Activated CD4-positive, alpha-beta T cell treated with anti-CD3 and anti-CD28 coated beads, Interleukin-2, amount 10 ng/mL, durations not matched to agents 7 days and 5 days (primary cell): ENCODE results near the gene SEC23A. TPM values are rescaled to one million over a fixed set of nuclear protein-coding genes. Genes with fewer than 3 reads are reported as not detected.
"Not testable (repeated sequence)": the region's sequence is repeated elsewhere in the genome, so short reads cannot be mapped to it uniquely, and the experiment has no call there.

ENCODE experiments used
- CTCF ChIA-PET: fragments of 350-600 bp; sonication (Branson Sonifier 250); formaldehyde crosslinking; loops from one replicate; lab custom pipeline; 2021; ENCODE audit warnings: antibody characterized with exemption; lab: Charles Lee
- POLR2A ChIA-PET: fragments of 350-600 bp; sonication (Branson Sonifier 250); formaldehyde crosslinking; loops from one replicate; lab custom pipeline; 2021; ENCODE audit warnings: antibody characterized with exemption; lab: Charles Lee
- DNase-seq: peaks from one replicate; pipeline ENCODE4 v3.0.0-alpha.2; 2020
- H3K27ac Mint-ChIP-seq: one replicate; pipeline ENCODE4 v1.8.0; 2021; ENCODE audit warnings: mild to moderate bottlenecking, moderate library complexity, mixed read lengths
- H3K27me3 Mint-ChIP-seq: one replicate; pipeline ENCODE4 v1.8.0; 2021; ENCODE audit warnings: mixed read lengths
- H3K36me3 Mint-ChIP-seq: one replicate; pipeline ENCODE4 v1.8.0; 2021; ENCODE audit warnings: low read depth, mixed read lengths
- H3K4me1 Mint-ChIP-seq: one replicate; pipeline ENCODE4 v1.8.0; 2021; ENCODE audit warnings: mixed read lengths
- H3K4me3 Mint-ChIP-seq: one replicate; pipeline ENCODE4 v1.8.0; 2021; ENCODE audit warnings: mild to moderate bottlenecking, moderate library complexity, mixed read lengths
- H3K9me3 Mint-ChIP-seq: one replicate; pipeline ENCODE4 v1.8.0; 2021; ENCODE audit warnings: mixed read lengths
- total RNA-seq, 2 experiments: library from RNA; stranded (reverse); gene quantifications; one replicate each; pipeline ENCODE4 v1.2.3, GENCODE V29; 2021

Gene SEC23A
- total RNA-seq = 10 to 100 TPM; 49.4 to 61.7 TPM

GRCh38 chr14:39102969-39103957 is at the start of gene SEC23A:
Gene SEC23A, minus strand, starts transcription at chr14:39103235. Its CDS starts 7,117 bp downstream, at chr14:39096118.
- CTCF ChIA-PET = interaction anchor here (0.5 to 1.2 kb wide), 6 partner anchors 11 to 277 kb away, joined by 3 to 5 read pairs (median 3); partner anchors contain the start of gene GEMIN2
- peak within 1 kb of the TSS; percentile 97 for H3K27ac Mint-ChIP-seq

GRCh38 chr14:39145266-39145966 is 42.4 kb upstream of the SEC23A start:
- peaks cover 11% of the 10 kb centered on the region for H3K9me3 Mint-ChIP-seq
- ChIA-PET CTCF (interaction anchor here (1.0 to 1.2 kb wide), 2 partner anchors 8 to 18 kb away, joined by 3 read pairs; no protein-coding TSS in a partner anchor), POLR2A (no interaction called here)
- no peak for DNase-seq
- H3K36me3 Mint-ChIP-seq = peaks cover 46% of the 10 kb centered on the region
- no peak overlapping the region for H3K4me3 Mint-ChIP-seq
- H3K4me1 Mint-ChIP-seq = no peaks in the 10 kb centered on the region
- peak overlapping the region; percentile 27 for H3K27ac Mint-ChIP-seq
- no peaks in the 10 kb centered on the region for H3K27me3 Mint-ChIP-seq

More at GRCh38 chr14:39102969-39103957, at the start of gene SEC23A:
- Mint-ChIP-seq H3K9me3 (no peaks in the 10 kb centered on the region), H3K36me3 (peaks cover 7% of the 10 kb centered on the region), H3K4me1 (peaks cover 42% of the 10 kb centered on the region), H3K27me3 (no peaks in the 10 kb centered on the region), H3K4me3 (peak within 1 kb of the TSS; percentile 94)
- POLR2A ChIA-PET = interaction anchor here (0.6 to 1.0 kb wide), 3 partner anchors 67 to 298 kb away, joined by 3 read pairs; partner anchors contain the start of gene TRAPPC6B
- DNase-seq = peak; percentile 89

- POLR2A ChIA-PET, H3K4me1 Mint-ChIP-seq: not testable (repeated sequence)
Observed at GRCh38 chr14:39143226-39143625, 40.2 kb upstream of the SEC23A start.

GRCh38 chr14:39141623-39142022 is 38.6 kb upstream of the SEC23A start:
- peaks cover 49% of the 10 kb centered on the region for H3K36me3 Mint-ChIP-seq
- DNase-seq, H3K4me1 Mint-ChIP-seq, POLR2A ChIA-PET, H3K4me3 Mint-ChIP-seq, CTCF ChIA-PET, H3K27me3 Mint-ChIP-seq, H3K27ac Mint-ChIP-seq: not testable (repeated sequence)
- peaks cover 11% of the 10 kb centered on the region for H3K9me3 Mint-ChIP-seq

More at GRCh38 chr14:39143226-39143625, 40.2 kb upstream of the SEC23A start:
- H3K27ac Mint-ChIP-seq, CTCF ChIA-PET, DNase-seq, H3K4me3 Mint-ChIP-seq, H3K27me3 Mint-ChIP-seq: not testable (repeated sequence)
- Mint-ChIP-seq H3K36me3 (peaks cover 53% of the 10 kb centered on the region), H3K9me3 (peaks cover 11% of the 10 kb centered on the region)

GRCh38 chr14:39140170-39140569 is 37.1 kb upstream of the SEC23A start:
- H3K4me1 Mint-ChIP-seq = peaks cover 2% of the 10 kb centered on the region
- CTCF ChIA-PET = no interaction called here
- peaks cover 11% of the 10 kb centered on the region for H3K9me3 Mint-ChIP-seq
- no peak overlapping the region for H3K27ac Mint-ChIP-seq
- no peak overlapping the region for H3K4me3 Mint-ChIP-seq
- no peak for DNase-seq
- no peaks in the 10 kb centered on the region for H3K27me3 Mint-ChIP-seq
- POLR2A ChIA-PET = interaction anchor here (0.6 kb wide), 1 partner anchor 30 kb away, joined by 6 read pairs; the partner anchor contains the start of gene TRAPPC6B
- peaks cover 51% of the 10 kb centered on the region for H3K36me3 Mint-ChIP-seq

- peaks cover 11% of the 10 kb centered on the region for H3K9me3 Mint-ChIP-seq
- DNase-seq = no peak
- no peak overlapping the region for H3K4me3 Mint-ChIP-seq
- H3K27me3 Mint-ChIP-seq = no peaks in the 10 kb centered on the region
- H3K4me1 Mint-ChIP-seq = peaks cover 2% of the 10 kb centered on the region
- no peak overlapping the region for H3K27ac Mint-ChIP-seq
- ChIA-PET POLR2A (no interaction called here), CTCF (interaction anchor here (1.2 to 1.4 kb wide), 2 partner anchors 7 to 13 kb away, joined by 3 read pairs; no protein-coding TSS in a partner anchor)
- peaks cover 60% of the 10 kb centered on the region for H3K36me3 Mint-ChIP-seq
Observed at GRCh38 chr14:39138440-39138839, 35.4 kb upstream of the SEC23A start.

- DNase-seq, H3K4me1 Mint-ChIP-seq, H3K4me3 Mint-ChIP-seq, H3K9me3 Mint-ChIP-seq, H3K27ac Mint-ChIP-seq, H3K27me3 Mint-ChIP-seq, POLR2A ChIA-PET: not testable (repeated sequence)
- CTCF ChIA-PET = interaction anchor here (1.2 to 1.4 kb wide), 2 partner anchors 8 to 13 kb away, joined by 3 read pairs; no protein-coding TSS in a partner anchor
- H3K36me3 Mint-ChIP-seq = peaks cover 57% of the 10 kb centered on the region
Observed at GRCh38 chr14:39137835-39138234, 34.8 kb upstream of the SEC23A start.

- POLR2A ChIA-PET = no interaction called here
Observed at GRCh38 chr14:39122330-39123138, 19.5 kb upstream of the SEC23A start.

GRCh38 chr14:39114073-39114838 is 11.2 kb upstream of the SEC23A start, which contains the start of gene GEMIN2:
Gene GEMIN2, plus strand, starts transcription at chr14:39114323. Its CDS starts 16 bp downstream, at chr14:39114339.
- peaks cover 6% of the 10 kb centered on the region for H3K36me3 Mint-ChIP-seq
- peak within 1 kb of the TSS; percentile 83 for H3K4me3 Mint-ChIP-seq
- ChIA-PET CTCF (interaction anchor here (0.5 to 1.4 kb wide), 6 partner anchors 9 to 56 kb away, joined by 3 to 4 read pairs (median 3); partner anchors contain the start of gene TRAPPC6B), POLR2A (interaction anchor here (0.5 to 1.3 kb wide), 4 partner anchors 12 to 61 kb away, joined by 3 to 5 read pairs (median 3); partner anchors contain the start of gene PNN)
- no peaks in the 10 kb centered on the region for H3K27me3 Mint-ChIP-seq
- peak; percentile 95 for DNase-seq
- H3K27ac Mint-ChIP-seq = peak within 1 kb of the TSS; percentile 87
- peaks cover 31% of the 10 kb centered on the region for H3K4me1 Mint-ChIP-seq
- no peaks in the 10 kb centered on the region for H3K9me3 Mint-ChIP-seq

More at GRCh38 chr14:39122330-39123138, 19.5 kb upstream of the SEC23A start:
- peaks cover 35% of the 10 kb centered on the region for H3K36me3 Mint-ChIP-seq
- no peaks in the 10 kb centered on the region for H3K9me3 Mint-ChIP-seq
- H3K4me1 Mint-ChIP-seq = peaks cover under 1% of the 10 kb centered on the region
- no peak overlapping the region for H3K27ac Mint-ChIP-seq
- CTCF ChIA-PET = interaction anchor here (1.2 to 1.5 kb wide), 2 partner anchors 9 to 19 kb away, joined by 3 read pairs; partner anchors contain the start of gene GEMIN2
- no peaks in the 10 kb centered on the region for H3K27me3 Mint-ChIP-seq
- no peak for DNase-seq
- H3K4me3 Mint-ChIP-seq = no peak overlapping the region

- Mint-ChIP-seq H3K4me1 (peaks cover 31% of the 10 kb centered on the region), H3K27ac (peak overlapping the region; percentile 87), H3K9me3 (no peaks in the 10 kb centered on the region), H3K4me3 (peak overlapping the region; percentile 83), H3K36me3 (peaks cover 4% of the 10 kb centered on the region), H3K27me3 (no peaks in the 10 kb centered on the region)
- ChIA-PET CTCF (interaction anchor here (0.5 to 1.4 kb wide), 5 partner anchors 10 to 56 kb away, joined by 3 to 4 read pairs (median 3); partner anchors contain the start of gene TRAPPC6B), POLR2A (interaction anchor here (0.5 to 1.3 kb wide), 4 partner anchors 11 to 61 kb away, joined by 3 to 5 read pairs (median 3); partner anchors contain the start of gene PNN)
- DNase-seq = no peak
Observed at GRCh38 chr14:39113685-39114072, 10.6 kb upstream of the SEC23A start.
